HEK293T (cell line): ENCODE measurements around the gene EDN1.

Experiments used
- FOXK2 ChIP-seq: fragments of 450-650 bp; IDR thresholded peaks from 2 replicates; pipeline ENCODE4 v1.6.1; 2016; ENCODE audit warnings: mild to moderate bottlenecking
- SP1 ChIP-seq: fragments of 450-650 bp; IDR thresholded peaks from 2 replicates; pipeline ENCODE4 v1.6.1; 2017

- TF ChIP-seq FOXK2 = no peak
- no peak for TF ChIP-seq SP1
Observed at GRCh38 chr6:12312736-12313135, 22.6 kb downstream of the EDN1 start.
